HepG2 (cell line): ENCODE measurements around the gene XIST. TPM values are rescaled to one million over a fixed set of nuclear protein-coding genes. Genes with fewer than 3 reads are reported as not detected.

Experiments
- ATAC-seq: fragments of 200-7000 bp; cut with Tn5 transposase; 3 replicates; pipeline ENCODE4 v1.9.1; 2020; ENCODE audit warnings: mild to moderate bottlenecking, moderate library complexity
- BruUV-seq: library from RNA; stranded (reverse); fragments of 400-500 nt; replicated peaks from 2 replicates; lab custom pipeline; 2021; lab: Mats Ljungman, UMichigan
- CTCF ChIA-PET: fragments of 300-600 bp; formaldehyde crosslinking; extraction: SDS; loops from one replicate; lab custom pipeline; 2021; ENCODE audit warnings: low total read pairs, inconsistent platforms, low intra/inter-chr PET ratio; lab: Yijun Ruan, JAX
- POLR2A ChIA-PET: fragments of 350-600 bp; sonication (Branson Sonifier 250); formaldehyde crosslinking; loops from one replicate; lab custom pipeline; 2020; ENCODE audit warnings: antibody characterized with exemption, inconsistent platforms; lab: Yijun Ruan, JAX
- DNase-seq: peaks from one replicate; pipeline ENCODE4 v3.0.0-alpha.2; 2015; ENCODE audit warnings: low spot score
- FAIRE-seq: peaks from 3 replicates; lab custom pipeline; 2011; peaks lifted over from hg19 to GRCh38; lab: Jason Lieb, UNC
- H2AFZ ChIP-seq: one replicate; pipeline ENCODE4 v1.6.1; 2011; ENCODE audit warnings: low read length, inconsistent platforms
- H3K27ac ChIP-seq: fragments of 300-600 bp; 3 replicates; pipeline ENCODE4 v1.8.0; 2011; ENCODE audit warnings: mixed run types, mild to moderate bottlenecking, mixed read lengths, low read length, inconsistent platforms; ENCODE audit not compliant: insufficient read depth; ENCODE audit errors: extremely low read length
- H3K27me3 ChIP-seq, 2 experiments: fragments of 200-600 bp in 1 of 2; 2 replicates in 1 of 2; 3 replicates in 1 of 2; pipeline versions ENCODE4 v1.6.0 to v1.8.0; 2011; ENCODE audit warnings: low read length in 2 of 2, mild to moderate bottlenecking in 2 of 2, moderate library complexity in 2 of 2, inconsistent platforms in 1 of 2; ENCODE audit not compliant: insufficient read depth in 2 of 2, control insufficient read depth in 1 of 2
- H3K36me3 ChIP-seq, 2 experiments: fragments of 200-600 bp in 1 of 2; replicated peaks in 1 of 2; 2 replicates in 1 of 2; 3 replicates in 1 of 2; pipeline versions ENCODE4 v1.5.1 to v1.8.0; 2011; ENCODE audit warnings: low read length in 2 of 2, inconsistent platforms in 1 of 2; ENCODE audit not compliant: insufficient read depth in 2 of 2, control insufficient read depth in 1 of 2
- H3K4me1 ChIP-seq: 2 replicates; pipeline ENCODE4 v1.5.1; 2012; ENCODE audit warnings: low read length, inconsistent platforms; ENCODE audit not compliant: insufficient read depth
- H3K4me2 ChIP-seq: 2 replicates; pipeline ENCODE4 v1.6.0; 2011; ENCODE audit warnings: low read depth, low read length, inconsistent platforms
- H3K4me3 ChIP-seq, 3 experiments: fragments of 200-600 bp in 1 of 3; sonication (generic), shearing (Covaris generic) in 1 of 3; replicated peaks in 1 of 3; 2 replicates each; pipeline ENCODE4 v1.5.1; 2011 to 2016; ENCODE audit warnings: low read length in 3 of 3, inconsistent platforms in 2 of 3, low read depth in 2 of 3, mild to moderate bottlenecking in 2 of 3, control low read depth in 1 of 3, mixed read lengths in 1 of 3; ENCODE audit not compliant: insufficient read depth in 1 of 3
- H3K79me2 ChIP-seq: one replicate; pipeline ENCODE4 v1.6.1; 2011; ENCODE audit warnings: low read length, inconsistent platforms; ENCODE audit not compliant: insufficient read depth
- H3K9ac ChIP-seq: 2 replicates; pipeline ENCODE4 v1.6.0; 2011; ENCODE audit warnings: mild to moderate bottlenecking, low read depth, low read length, inconsistent platforms; ENCODE audit not compliant: insufficient read depth
- H3K9me3 ChIP-seq: 2 replicates; pipeline ENCODE4 v1.5.1; 2012; ENCODE audit warnings: mild to moderate bottlenecking, low read length
- H4K20me1 ChIP-seq: 2 replicates; pipeline ENCODE4 v1.6.0; 2011; ENCODE audit warnings: inconsistent platforms, mild to moderate bottlenecking, low read length, moderate library complexity; ENCODE audit not compliant: insufficient read depth
- AGO2 ChIP-seq: fragments of 200-400 bp; formaldehyde crosslinking; optimal IDR thresholded peaks from 2 replicates; pipeline ENCODE3; 2017; ENCODE audit warnings: mild to moderate bottlenecking, low read depth, low read length, moderate library complexity
- ARNTL ChIP-seq: sonication (generic); formaldehyde crosslinking; IDR thresholded peaks from 2 replicates; pipeline ENCODE4 v1.4.0; 2020; ENCODE audit warnings: mild to moderate bottlenecking, missing genetic modification reagents
- EP300 ChIP-seq, 3 experiments: sonication (generic) in 1 of 3; formaldehyde crosslinking in 1 of 3; IDR thresholded peaks; 2 replicates each; pipeline versions ENCODE4 v1.5.1 to v1.6.1; 2011 to 2020; ENCODE audit warnings: low read depth in 2 of 3, low read length in 2 of 3, borderline replicate concordance in 1 of 3, improper control_type of control experiment in 1 of 3, mild to moderate bottlenecking in 1 of 3, missing genetic modification reagents in 1 of 3, moderate library complexity in 1 of 3
- GMEB1 ChIP-seq: sonication (generic); formaldehyde crosslinking; IDR thresholded peaks from 2 replicates; pipeline ENCODE4 v1.5.1; 2020; ENCODE audit warnings: missing genetic modification reagents, mild to moderate bottlenecking, borderline replicate concordance
- HIVEP1 ChIP-seq: sonication (generic); formaldehyde crosslinking; IDR thresholded peaks from 2 replicates; pipeline ENCODE4 v1.4.0; 2020; ENCODE audit warnings: mild to moderate bottlenecking, missing genetic modification reagents
- HNRNPL ChIP-seq: fragments of 200-400 bp; formaldehyde crosslinking; IDR thresholded peaks from 2 replicates; pipeline ENCODE4 v1.6.1; 2017; ENCODE audit warnings: mild to moderate bottlenecking, low read depth, low read length
- ONECUT2 ChIP-seq: sonication (generic); formaldehyde crosslinking; IDR thresholded peaks from 2 replicates; pipeline ENCODE4 v1.4.0; 2020; ENCODE audit warnings: missing genetic modification reagents
- RBAK ChIP-seq: sonication (generic); formaldehyde crosslinking; IDR thresholded peaks from 2 replicates; pipeline ENCODE4 v1.5.1; 2020; ENCODE audit warnings: mild to moderate bottlenecking, missing genetic modification reagents
- REL ChIP-seq: sonication (generic); formaldehyde crosslinking; conservative IDR thresholded peaks from 2 replicates; pipeline ENCODE4 v1.8.0; 2022; ENCODE audit warnings: mild to moderate bottlenecking, missing genetic modification reagents, moderate library complexity
- RNF219 ChIP-seq: sonication (generic); formaldehyde crosslinking; IDR thresholded peaks from 2 replicates; pipeline ENCODE4 v1.5.0; 2020; ENCODE audit warnings: mild to moderate bottlenecking, missing genetic modification reagents
- ZFP82 ChIP-seq: sonication (generic); formaldehyde crosslinking; IDR thresholded peaks from 2 replicates; pipeline ENCODE4 v1.5.1; 2020; ENCODE audit warnings: mild to moderate bottlenecking, missing genetic modification reagents, borderline replicate concordance
- ZNF20 ChIP-seq: sonication (generic); formaldehyde crosslinking; IDR thresholded peaks from 2 replicates; pipeline ENCODE4 v1.4.0; 2020; ENCODE audit warnings: mild to moderate bottlenecking, moderate library complexity, missing genetic modification reagents
- ZNF589 ChIP-seq: sonication (generic); formaldehyde crosslinking; conservative IDR thresholded peaks from 2 replicates; pipeline ENCODE4 v1.8.0; 2022; ENCODE audit warnings: mild to moderate bottlenecking, moderate library complexity, missing genetic modification reagents
- ZNF644 ChIP-seq: IDR thresholded peaks from 2 replicates; pipeline ENCODE4 v1.6.1; 2016; ENCODE audit warnings: low read depth
- ZNF879 ChIP-seq: sonication (generic); formaldehyde crosslinking; IDR thresholded peaks from 2 replicates; pipeline ENCODE4 v1.8.1; 2023; ENCODE audit warnings: missing genetic modification reagents
- ZSCAN5A ChIP-seq: sonication (generic); formaldehyde crosslinking; IDR thresholded peaks from 2 replicates; pipeline ENCODE4 v1.8.0; 2022; ENCODE audit warnings: mild to moderate bottlenecking, missing genetic modification reagents, borderline replicate concordance
- WGBS: methylation state at CpG from one replicate; pipeline ENCODE4 v1.1.6; 2017; ENCODE audit warnings: low lambda C conversion rate; 5-methylcytosine and 5-hydroxymethylcytosine counted together
- in situ Hi-C: cut with HindIII; loops from 2 replicates; pipeline ENCODE4 v1.10.0; 2017; ENCODE audit warnings: low pct_unique_long_range_greater_than_20kb; ENCODE audit not compliant: extremely low pct_ligation_motif_present
- intact Hi-C: fragments of 100-400 bp; cut with micrococcal nuclease; formaldehyde crosslinking; loops from one replicate; pipeline ENCODE4 v1.10.0; 2022; ENCODE audit not compliant: unreplicated experiment
- polyA plus RNA-seq, 8 experiments: library from polyadenylated mRNA; depleted of rRNA in 3 of 8; stranded (reverse) in 7 of 8; unstranded in 1 of 8; fragments of >200 nt; fragmentation: Illumina TruSeq in 4 of 8; extraction: Trizol in 4 of 8; gene quantifications; 2 replicates each; pipeline versions ENCODE4 v1.2.1 to v1.2.3, GENCODE V29; 2011 to 2016; ENCODE audit warnings: low read depth in 4 of 8, missing spikeins in 1 of 8, mixed read lengths in 1 of 8; ENCODE audit not compliant: insufficient read depth in 1 of 8
- total RNA-seq, 5 experiments: library from RNA; depleted of rRNA; stranded (reverse); fragments of >200 nt; fragmentation: Illumina TruSeq; extraction: Trizol; gene quantifications; 2 replicates each; pipeline ENCODE4 v1.2.3, GENCODE V29; 2016; ENCODE audit warnings: low read depth in 1 of 5
- TF ChIP-seq, protein P1 (sequence below): IDR thresholded peaks from 2 replicates; pipeline ENCODE4 v1.6.1; 2016; ENCODE audit warnings: missing biosample characterization, missing genetic modification reagents, low read depth

Gene XIST
- total and polyA plus RNA-seq, 2 of the 13 experiments (the other 11 are each of a cell fraction or from before 2014, with no cell fraction given) = 0.02 to 0.26 TPM

GRCh38 chrX:73852022-73852421 is 492 bp downstream of the XIST start:
- Histone ChIP-seq H3K27me3 (no peaks in the 10 kb centered on the region), H4K20me1 (no peaks in the 10 kb centered on the region), H3K9ac (no peak overlapping the region), H3K9me3 (no peaks in the 10 kb centered on the region), H3K36me3 (no peaks in the 10 kb centered on the region), H3K79me2 (no peaks in the 10 kb centered on the region), H3K4me1 (no peaks in the 10 kb centered on the region), H3K27ac (no peak overlapping the region), H2AFZ (no peak overlapping the region), H3K4me3 (no peak overlapping the region), H3K4me2 (no peak overlapping the region)
- 62% methylated on average over 19 of the region's 19 CpGs for WGBS
- intact Hi-C loops = no loop called here
- ChIA-PET POLR2A (no interaction called here), CTCF (no interaction called here)
- ATAC-seq (no peak), DNase-seq (no peak), FAIRE-seq (no peak)
- no TSS peak for BruUV-seq
- in situ Hi-C loops = loop anchor here (10.0 kb wide), 1 partner anchor 493 kb away; no protein-coding TSS in a partner anchor
- TF ChIP-seq EP300 (IDR thresholded peaks at IDR 0.05; ENCODE audit: low read depth in 2 of 2, low read length in 2 of 2) (no peak), EP300 (CRISPR knock-in tag; IDR thresholded peaks at IDR 0.05; ENCODE audit: borderline replicate concordance) (no peak), RBAK (CRISPR knock-in tag) (no peak), RNF219 (CRISPR knock-in tag) (no peak), ZNF20 (no peak), AGO2 (no peak), ZFP82 (CRISPR knock-in tag) (no peak), ZNF644 (no peak), ZNF879 (CRISPR knock-in tag) (no peak), ONECUT2 (CRISPR knock-in tag) (no peak), REL (CRISPR knock-in tag) (no peak), ZSCAN5A (CRISPR knock-in tag) (no peak), ZNF589 (CRISPR knock-in tag) (no peak), HNRNPL (no peak), GMEB1 (no peak), ARNTL (CRISPR knock-in tag) (no peak), HIVEP1 (CRISPR knock-in tag) (no peak)
- TF ChIP-seq, protein P1, sequence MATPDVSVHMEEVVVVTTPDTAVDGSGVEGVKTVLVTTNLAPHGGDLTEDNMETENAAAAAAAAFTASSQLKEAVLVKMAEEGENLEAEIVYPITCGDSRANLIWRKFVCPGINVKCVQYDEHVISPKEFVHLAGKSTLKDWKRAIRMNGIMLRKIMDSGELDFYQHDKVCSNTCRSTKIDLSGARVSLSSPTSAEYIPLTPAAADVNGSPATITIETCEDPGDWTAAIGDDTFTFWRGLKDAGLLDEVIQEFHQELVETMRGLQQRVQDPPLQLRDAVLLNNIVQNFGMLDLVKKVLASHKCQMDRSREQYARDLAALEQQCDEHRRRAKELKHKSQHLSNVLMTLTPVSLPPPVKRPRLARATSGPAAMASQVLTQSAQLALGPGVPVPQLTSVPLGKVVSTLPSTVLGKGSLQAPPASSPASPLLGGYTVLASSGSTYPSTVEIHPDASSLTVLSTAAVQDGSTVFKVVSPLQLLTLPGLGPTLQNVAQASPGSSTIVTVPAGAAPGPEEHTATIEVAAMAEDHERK = no peak
